H7 (cell line): Measurements from ENCODE around the gene RAG1. TPM values are rescaled to one million over a fixed set of nuclear protein-coding genes. Genes with fewer than 3 reads are reported as not detected.

Source experiments
- DNase-seq: peaks from one replicate; pipeline ENCODE4 v3.0.0; 2012
- H3K27me3 ChIP-seq: 2 replicates; pipeline ENCODE4 v1.6.0; 2011; ENCODE audit warnings: mild to moderate bottlenecking, low read length; ENCODE audit not compliant: control insufficient read depth, insufficient read depth
- H3K36me3 ChIP-seq: replicated peaks from 2 replicates; pipeline ENCODE4 v1.5.1; 2011; ENCODE audit warnings: low read length; ENCODE audit not compliant: control insufficient read depth, insufficient read depth
- H3K4me3 ChIP-seq: 2 replicates; pipeline ENCODE4 v1.5.1; 2011; ENCODE audit warnings: low read depth, mild to moderate bottlenecking, control low read depth, low read length, moderate library complexity; ENCODE audit not compliant: insufficient read depth
- total RNA-seq: library from RNA; depleted of rRNA; stranded (reverse); fragments of >200 nt; shearing (Covaris generic); gene quantifications from 2 replicates; pipeline ENCODE4 v1.2.3, GENCODE V29; 2014

RAG1 gene
- total RNA-seq, 1 experiment from 2014 or later, result 0.66 TPM

DNA sequence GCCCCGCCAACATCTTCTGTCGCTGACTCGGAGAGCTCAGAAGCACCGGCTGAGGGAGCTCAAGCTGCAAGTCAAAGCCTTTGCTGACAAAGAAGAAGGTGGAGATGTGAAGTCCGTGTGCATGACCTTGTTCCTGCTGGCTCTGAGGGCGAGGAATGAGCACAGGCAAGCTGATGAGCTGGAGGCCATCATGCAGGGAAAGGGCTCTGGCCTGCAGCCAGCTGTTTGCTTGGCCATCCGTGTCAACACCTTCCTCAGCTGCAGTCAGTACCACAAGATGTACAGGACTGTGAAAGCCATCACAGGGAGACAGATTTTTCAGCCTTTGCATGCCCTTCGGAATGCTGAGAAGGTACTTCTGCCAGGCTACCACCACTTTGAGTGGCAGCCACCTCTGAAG lies 6.7 kb downstream of the RAG1 start:
- no peaks in the 10 kb centered on the region for H3K36me3 ChIP-seq
- DNase-seq, result no peak
- H3K4me3 ChIP-seq, result no peak overlapping the region
- H3K27me3 ChIP-seq, result no peaks in the 10 kb centered on the region

DNA sequence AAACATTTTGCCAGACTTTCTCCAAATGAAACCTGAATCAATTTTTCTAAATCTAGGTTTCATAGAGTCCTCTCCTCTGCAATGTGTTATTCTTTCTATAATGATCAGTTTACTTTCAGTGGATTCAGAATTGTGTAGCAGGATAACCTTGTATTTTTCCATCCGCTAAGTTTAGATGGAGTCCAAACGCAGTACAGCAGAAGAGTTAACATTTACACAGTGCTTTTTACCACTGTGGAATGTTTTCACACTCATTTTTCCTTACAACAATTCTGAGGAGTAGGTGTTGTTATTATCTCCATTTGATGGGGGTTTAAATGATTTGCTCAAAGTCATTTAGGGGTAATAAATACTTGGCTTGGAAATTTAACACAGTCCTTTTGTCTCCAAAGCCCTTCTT lies 9.6 kb downstream of the RAG1 start:
- no peak for DNase-seq
- Histone ChIP-seq H3K27me3 (no peaks in the 10 kb centered on the region), H3K36me3 (no peaks in the 10 kb centered on the region), H3K4me3 (no peak overlapping the region)

DNA sequence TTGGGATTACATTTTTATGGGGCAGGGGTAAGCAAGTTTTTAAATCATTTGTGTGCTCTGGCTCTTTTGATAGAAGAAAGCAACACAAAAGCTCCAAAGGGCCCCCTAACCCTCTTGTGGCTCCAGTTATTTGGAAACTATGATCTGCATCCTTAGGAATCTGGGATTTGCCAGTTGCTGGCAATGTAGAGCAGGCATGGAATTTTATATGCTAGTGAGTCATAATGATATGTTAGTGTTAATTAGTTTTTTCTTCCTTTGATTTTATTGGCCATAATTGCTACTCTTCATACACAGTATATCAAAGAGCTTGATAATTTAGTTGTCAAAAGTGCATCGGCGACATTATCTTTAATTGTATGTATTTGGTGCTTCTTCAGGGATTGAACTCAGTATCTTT lies 10.1 kb downstream of the RAG1 start:
- DNase-seq, result no peak
- no peak overlapping the region for H3K4me3 ChIP-seq
- no peaks in the 10 kb centered on the region for H3K36me3 ChIP-seq
- no peaks in the 10 kb centered on the region for H3K27me3 ChIP-seq

DNA sequence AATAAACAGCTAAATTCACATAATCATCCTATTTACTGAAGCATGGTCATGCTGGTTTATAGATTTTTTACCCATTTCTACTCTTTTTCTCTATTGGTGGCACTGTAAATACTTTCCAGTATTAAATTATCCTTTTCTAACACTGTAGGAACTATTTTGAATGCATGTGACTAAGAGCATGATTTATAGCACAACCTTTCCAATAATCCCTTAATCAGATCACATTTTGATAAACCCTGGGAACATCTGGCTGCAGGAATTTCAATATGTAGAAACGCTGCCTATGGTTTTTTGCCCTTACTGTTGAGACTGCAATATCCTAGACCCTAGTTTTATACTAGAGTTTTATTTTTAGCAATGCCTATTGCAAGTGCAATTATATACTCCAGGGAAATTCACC lies 10.7 kb downstream of the RAG1 start:
- no peak overlapping the region for H3K4me3 ChIP-seq
- H3K36me3 ChIP-seq, result no peaks in the 10 kb centered on the region
- DNase-seq, result no peak
- H3K27me3 ChIP-seq, result no peaks in the 10 kb centered on the region

DNA sequence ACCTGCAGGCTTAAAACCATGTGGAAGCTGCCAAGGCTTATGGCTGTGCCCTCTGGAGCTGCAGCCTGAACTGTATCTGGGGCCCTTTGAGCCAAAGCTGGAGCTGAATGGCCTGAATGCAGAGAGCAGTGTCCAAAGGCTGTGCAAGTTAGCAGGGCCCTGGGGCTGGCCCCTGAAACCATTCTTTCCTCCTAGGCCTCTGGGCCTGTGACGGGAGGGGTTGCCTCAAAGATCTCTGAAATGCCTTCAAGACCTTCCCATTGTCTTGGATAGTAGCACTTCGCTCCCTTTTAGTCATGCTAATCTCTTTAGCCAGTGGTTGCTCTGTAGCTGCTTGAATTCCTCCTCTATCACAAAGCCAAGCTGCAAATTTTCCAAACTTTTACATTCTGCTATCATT lies 13.7 kb downstream of the RAG1 start:
- Histone ChIP-seq H3K27me3 (no peaks in the 10 kb centered on the region), H3K36me3 (no peaks in the 10 kb centered on the region), H3K4me3 (no peak overlapping the region)
- DNase-seq, result no peak

DNA sequence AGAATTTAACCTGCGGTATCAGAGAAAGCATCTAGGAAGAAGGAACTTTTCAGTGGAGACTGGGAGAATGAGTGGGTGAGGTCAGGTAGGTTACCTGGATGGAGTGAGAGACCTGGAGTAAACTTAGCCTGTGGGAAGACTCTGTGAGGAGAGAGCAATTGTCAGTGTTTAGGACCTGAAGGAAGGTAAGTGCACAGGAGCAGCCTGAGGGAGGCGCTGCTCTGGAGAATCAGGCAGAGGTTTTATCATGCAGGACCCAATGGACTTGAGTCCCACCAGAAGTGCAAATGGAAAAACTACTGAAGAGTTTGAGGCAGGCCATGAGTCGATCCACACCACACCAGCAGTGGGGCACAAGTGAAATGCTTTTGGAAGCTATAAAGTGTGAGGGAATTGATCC lies 15.9 kb downstream of the RAG1 start:
- Histone ChIP-seq H3K27me3 (peaks cover 3% of the 10 kb centered on the region; the same call in 1 of the 2 replicates), H3K4me3 (no peak overlapping the region), H3K36me3 (no peaks in the 10 kb centered on the region)
- DNase-seq, result no peak

DNA sequence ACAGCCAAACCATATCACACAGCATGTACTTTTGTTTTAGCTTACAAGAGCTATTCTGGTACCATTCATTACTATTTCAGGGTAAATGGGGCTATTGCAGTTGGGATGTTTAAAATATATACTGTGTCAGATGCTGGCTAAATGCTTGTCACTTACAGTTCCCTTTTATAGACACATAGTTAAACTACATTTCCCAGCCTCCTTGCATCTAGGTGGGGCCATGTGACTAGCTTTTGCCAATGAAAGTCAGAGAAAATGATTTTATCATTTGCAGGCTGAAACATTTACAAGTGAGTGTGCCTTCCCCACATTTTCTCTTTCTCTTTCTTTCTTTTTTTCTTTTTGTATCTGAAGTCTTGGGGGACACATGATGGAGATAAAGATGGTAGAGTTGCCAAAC lies 18.7 kb downstream of the RAG1 start:
- peaks cover 5% of the 10 kb centered on the region for H3K27me3 ChIP-seq
- H3K36me3 ChIP-seq, result no peaks in the 10 kb centered on the region
- no peak for DNase-seq
- H3K4me3 ChIP-seq, result no peak overlapping the region

DNA sequence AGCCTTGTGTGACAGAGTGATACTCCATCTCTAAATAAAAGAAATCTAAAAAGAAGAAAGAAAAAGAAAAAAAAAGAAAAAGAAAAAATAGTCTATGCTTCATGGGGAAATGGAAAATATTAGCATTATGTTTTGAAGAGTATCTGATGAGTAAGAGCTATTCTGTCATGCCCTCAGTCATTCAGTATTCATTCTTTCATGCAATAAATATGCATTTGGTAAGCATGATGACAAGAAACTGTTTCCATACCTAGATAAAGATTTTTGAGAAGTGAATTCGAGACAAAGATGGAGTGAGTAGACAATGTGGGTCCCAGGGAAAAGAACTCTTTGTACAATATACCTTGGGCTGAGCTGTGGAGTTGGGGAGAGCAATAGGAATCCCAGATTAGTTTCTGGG lies 20.3 kb downstream of the RAG1 start:
- no peak overlapping the region for H3K4me3 ChIP-seq
- H3K27me3 ChIP-seq, result peaks cover 5% of the 10 kb centered on the region
- no peaks in the 10 kb centered on the region for H3K36me3 ChIP-seq
- no peak for DNase-seq

DNA sequence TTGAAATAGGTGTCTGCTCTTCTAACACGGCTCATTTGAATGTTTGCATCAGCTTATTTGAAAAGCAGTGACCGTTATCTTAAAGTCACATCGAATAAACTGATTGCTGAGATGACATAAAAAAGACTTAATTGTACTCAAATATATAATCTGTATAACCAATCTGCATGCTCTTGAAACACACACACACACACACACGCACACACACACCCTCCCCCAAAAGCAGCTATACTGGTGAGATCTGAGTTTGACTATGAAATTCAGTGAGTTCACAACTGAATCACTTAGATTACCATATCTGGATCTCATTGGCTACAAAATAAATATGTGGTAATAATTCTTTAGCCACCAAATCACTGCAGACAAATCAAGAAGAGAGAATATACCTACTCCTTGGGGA lies 22.7 kb downstream of the RAG1 start:
- Histone ChIP-seq H3K27me3 (peaks cover 5% of the 10 kb centered on the region), H3K36me3 (no peaks in the 10 kb centered on the region), H3K4me3 (no peak overlapping the region)
- DNase-seq, result no peak

DNA sequence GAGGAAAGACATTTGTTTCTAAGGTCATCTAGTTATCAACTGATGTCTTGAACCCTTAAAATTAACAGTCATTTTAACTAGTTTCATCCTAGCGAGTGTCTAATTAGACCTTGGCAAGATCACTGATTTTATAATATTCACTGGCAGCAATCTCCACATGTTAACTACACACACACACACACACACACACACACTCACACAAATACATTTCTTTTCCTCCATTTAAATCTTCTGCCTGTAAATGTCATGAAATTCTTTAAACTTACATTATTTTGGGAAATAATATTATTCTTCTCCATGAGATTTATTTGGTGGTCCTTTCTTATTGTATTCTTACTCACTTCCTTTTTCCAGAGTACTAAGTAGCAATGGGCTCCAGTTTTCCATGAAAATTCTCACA lies 23.6 kb downstream of the RAG1 start:
- Histone ChIP-seq H3K4me3 (no peak overlapping the region), H3K27me3 (peaks cover 5% of the 10 kb centered on the region), H3K36me3 (no peaks in the 10 kb centered on the region)
- DNase-seq, result no peak

DNA sequence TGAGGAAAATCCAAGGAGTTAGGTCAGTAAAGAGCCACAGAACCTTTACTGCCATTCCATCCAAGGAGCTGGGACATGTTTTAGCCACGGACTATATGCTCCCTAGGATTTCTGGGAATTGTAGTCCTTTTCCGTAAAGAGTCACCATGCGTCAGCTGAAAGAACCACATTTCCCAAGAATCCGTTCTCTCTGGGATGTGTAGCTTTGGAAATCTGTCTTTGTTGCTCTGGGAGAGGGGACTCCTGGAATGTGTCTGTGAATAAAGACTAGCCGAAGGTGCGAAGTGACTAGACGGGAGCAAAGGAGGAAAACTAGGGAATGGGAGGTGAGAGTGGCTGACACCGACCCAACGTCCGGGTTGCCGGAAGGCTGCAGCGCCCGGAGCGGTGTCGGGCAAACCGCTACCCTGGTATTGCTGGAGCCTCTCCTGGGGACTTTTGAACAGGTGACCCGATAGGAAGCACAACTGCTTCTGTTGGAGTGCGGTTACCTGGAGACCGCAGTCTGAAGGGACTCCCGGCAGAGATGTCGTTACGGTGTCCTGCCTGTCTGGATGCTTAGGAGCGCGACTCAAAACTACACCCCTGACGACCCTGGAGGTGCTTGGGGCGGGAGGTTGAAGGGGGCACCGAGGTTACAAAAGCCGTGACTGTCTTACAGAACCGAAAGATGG lies 26.6 kb downstream of the RAG1 start, which contains the start of gene IFTAP:
TSS of gene IFTAP (plus strand) at position 187 of the 674 bp plus-strand sequence. CDS start 15,602 bp downstream, outside the sequence.
- no peaks in the 10 kb centered on the region; the same call in 1 of the 2 replicates for H3K27me3 ChIP-seq
- H3K36me3 ChIP-seq, result no peaks in the 10 kb centered on the region
- DNase-seq, result peak; percentile 71
- peak within 1 kb of the TSS; percentile 60 for H3K4me3 ChIP-seq

DNA sequence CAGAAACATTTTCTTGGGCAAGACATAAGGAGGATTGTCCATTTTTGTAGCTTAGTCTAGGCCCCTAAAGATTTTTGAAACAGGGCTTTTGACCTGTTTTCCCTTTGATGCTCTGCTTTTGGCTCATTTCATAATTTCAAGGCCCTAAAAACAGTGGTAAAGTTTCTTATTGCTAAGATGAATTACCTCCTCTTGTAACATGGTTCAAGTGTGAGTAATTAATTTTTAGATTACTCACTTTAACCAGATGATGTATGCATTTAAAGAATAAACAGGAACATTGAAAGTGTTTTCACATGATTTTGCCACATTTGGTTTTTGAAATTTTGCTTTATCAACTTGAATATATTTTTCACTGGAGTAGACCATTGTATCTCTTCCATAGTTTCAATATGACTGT lies 29.1 kb downstream of the RAG1 start:
- DNase-seq, result no peak
- Histone ChIP-seq H3K36me3 (no peaks in the 10 kb centered on the region), H3K4me3 (no peak overlapping the region)

DNA sequence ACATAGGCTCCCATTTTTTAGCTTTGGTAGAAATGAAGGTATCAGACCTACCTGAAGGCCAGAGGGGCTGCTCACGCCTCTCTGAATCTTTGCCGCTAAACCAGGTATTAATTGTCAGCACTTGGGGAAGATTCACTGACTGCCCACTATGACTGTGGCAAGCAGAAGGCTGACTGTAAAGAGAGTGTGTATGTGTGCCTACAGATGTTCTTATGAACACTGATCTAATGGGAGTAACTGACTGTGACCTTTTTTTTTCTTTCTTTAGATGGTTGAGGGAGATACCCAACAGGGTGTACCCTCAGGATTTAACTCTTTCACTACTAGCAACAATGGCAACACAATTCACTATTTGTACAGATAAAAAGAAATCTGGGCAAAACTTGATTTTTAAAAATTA lies 30.2 kb downstream of the RAG1 start, which contains the start of gene RAG2:
TSS of gene RAG2 (minus strand) at position 186 of the 400 bp plus-strand sequence. CDS start 4,068 bp downstream, outside the sequence.
- Histone ChIP-seq H3K4me3 (no peak within 1 kb of the TSS), H3K27me3 (no peaks in the 10 kb centered on the region; the same call in 1 of the 2 replicates), H3K36me3 (no peaks in the 10 kb centered on the region)
- DNase-seq, result no peak

More for the DNA sequence above, 29.1 kb downstream of the RAG1 start:
- no peaks in the 10 kb centered on the region; the same call in 1 of the 2 replicates for H3K27me3 ChIP-seq

DNA sequence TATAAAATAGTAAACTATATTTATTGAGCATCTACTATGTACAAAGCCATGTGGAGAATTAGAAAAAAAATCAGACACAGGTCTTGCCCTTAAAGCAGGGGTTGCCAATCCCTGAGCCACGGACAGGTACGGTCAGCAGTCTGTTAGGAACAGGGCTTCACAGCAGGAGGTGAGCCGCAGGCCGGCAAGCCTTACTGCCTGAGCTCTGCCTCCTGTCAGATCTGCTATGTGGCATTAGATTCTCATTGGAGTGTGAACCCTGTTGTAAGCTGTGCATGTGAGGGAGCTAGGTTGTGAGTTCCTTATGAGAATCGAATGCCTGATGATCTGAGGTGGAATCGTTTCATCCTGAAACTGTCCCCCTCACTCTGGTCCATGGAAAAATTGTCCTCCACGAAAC lies 32.4 kb downstream of the RAG1 start:
- DNase-seq, result peak; percentile 16
- Histone ChIP-seq H3K27me3 (no peaks in the 10 kb centered on the region), H3K4me3 (no peak overlapping the region), H3K36me3 (no peaks in the 10 kb centered on the region)

DNA sequence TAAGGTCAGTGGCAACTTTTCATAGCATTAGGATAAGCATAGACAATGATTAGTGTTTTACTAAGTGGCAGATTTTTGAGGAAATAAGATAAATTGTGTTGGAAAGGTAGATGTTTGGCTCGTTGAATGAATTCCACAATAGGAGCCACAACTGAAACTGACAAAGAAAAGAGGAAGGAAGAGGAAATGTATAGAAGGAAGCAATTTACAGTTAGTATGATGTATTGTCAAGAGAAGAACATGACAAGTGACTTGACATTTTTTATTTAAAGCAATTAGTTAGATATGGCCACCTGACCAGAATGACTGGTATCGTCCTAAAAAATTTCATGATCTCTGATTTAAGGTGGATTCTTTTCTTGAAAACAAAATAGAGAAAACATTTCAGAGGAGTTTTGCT lies 33.3 kb downstream of the RAG1 start:
- H3K36me3 ChIP-seq, result no peaks in the 10 kb centered on the region
- no peak overlapping the region for H3K4me3 ChIP-seq
- DNase-seq, result no peak

More for the DNA sequence above, 33.3 kb downstream of the RAG1 start:
- no peaks in the 10 kb centered on the region for H3K27me3 ChIP-seq
